Testis (tissue), 2 donors: ENCODE results near the gene CLCF1.

Source experiments
- CTCF ChIP-seq, 3 experiments: fragments of 450-650 bp in 2 of 3; fragments of 200-600 bp in 1 of 3; sonication (generic) in 1 of 3; IDR thresholded peaks; one replicate each; pipeline ENCODE4 v1.5.1; 2016 to 2019; ENCODE audit warnings: antibody characterized with exemption in 3 of 3, mild to moderate bottlenecking in 2 of 3, moderate library complexity in 1 of 3
- POLR2A ChIP-seq: fragments of 450-650 bp; IDR thresholded peaks from one replicate; pipeline ENCODE4 v1.6.1; 2017; ENCODE audit warnings: antibody characterized with exemption, mild to moderate bottlenecking, moderate library complexity

- no peak for TF ChIP-seq CTCF (IDR thresholded peaks at IDR 0.05)
- no peak for TF ChIP-seq POLR2A
Measured at GRCh38 chr11:67420147-67420645, 46.8 kb upstream of the CLCF1 start.
